ENCODE results near the gene MYH7B.

Gene MYH7B

GRCh38 chr20:34927736-34928135, 27.9 kb upstream of the MYH7B start:
- Histone ChIP-seq H3K9me3 (0 out of 2 replicates have a peak, but pooled peaks cover 3% of the 10 kb centered on the region), H3K4me3 (no peak overlapping the region), H3K4me1 (no peaks in the 10 kb centered on the region), H3K36me3 (replicated peaks) (peaks cover 76% of the 10 kb centered on the region), H3K27me3 (ENCODE audit: low read depth) (no peaks in the 10 kb centered on the region)
- DNase-seq (ENCODE audit: low spot score in 2 of 2) = no peak
- in situ Hi-C loops (cut with MboI; ENCODE audit: low sequenced_read_pairs) = no loop called here

- no peak for DNase-seq (ENCODE audit: low spot score in 2 of 2)
- in situ Hi-C loops (cut with MboI; ENCODE audit: low sequenced_read_pairs) = no loop called here
- no peaks in the 10 kb centered on the region for H3K4me1 ChIP-seq
- H3K9me3 ChIP-seq = 0 out of 2 replicates have a peak, but pooled peaks cover 3% of the 10 kb centered on the region
- H3K4me3 ChIP-seq = no peak overlapping the region
- no peaks in the 10 kb centered on the region for H3K27me3 ChIP-seq (ENCODE audit: low read depth)
- peaks cover 83% of the 10 kb centered on the region for H3K36me3 ChIP-seq (replicated peaks)
Observed at GRCh38 chr20:34928411-34928810, 27.3 kb upstream of the MYH7B start.

GRCh38 chr20:34931771-34932170, 23.9 kb upstream of the MYH7B start:
- Histone ChIP-seq H3K9me3 (no peaks in the 10 kb centered on the region), H3K4me1 (no peaks in the 10 kb centered on the region), H3K36me3 (replicated peaks) (peaks cover 91% of the 10 kb centered on the region), H3K4me3 (no peak overlapping the region), H3K27me3 (ENCODE audit: low read depth) (no peaks in the 10 kb centered on the region)
- no peak for DNase-seq (ENCODE audit: low spot score in 2 of 2)
- in situ Hi-C loops (cut with MboI; ENCODE audit: low sequenced_read_pairs) = no loop called here

GRCh38 chr20:34938466-34939163, 17.1 kb upstream of the MYH7B start:
- Histone ChIP-seq H3K27me3 (ENCODE audit: low read depth) (no peaks in the 10 kb centered on the region), H3K36me3 (replicated peaks) (peaks cover 66% of the 10 kb centered on the region), H3K4me1 (no peaks in the 10 kb centered on the region), H3K9me3 (no peaks in the 10 kb centered on the region), H3K4me3 (no peak overlapping the region)
- in situ Hi-C loops (cut with MboI; ENCODE audit: low sequenced_read_pairs) = no loop called here
- DNase-seq (ENCODE audit: low spot score in 2 of 2) = no peak

GRCh38 chr20:34940081-34940481, 15.6 kb upstream of the MYH7B start:
- Histone ChIP-seq H3K9me3 (no peaks in the 10 kb centered on the region), H3K27me3 (ENCODE audit: low read depth) (no peaks in the 10 kb centered on the region), H3K4me1 (no peaks in the 10 kb centered on the region), H3K36me3 (replicated peaks) (peaks cover 63% of the 10 kb centered on the region), H3K4me3 (no peak overlapping the region)
- in situ Hi-C loops (cut with MboI; ENCODE audit: low sequenced_read_pairs) = no loop called here
- DNase-seq (ENCODE audit: low spot score in 2 of 2) = no peak

DNA sequence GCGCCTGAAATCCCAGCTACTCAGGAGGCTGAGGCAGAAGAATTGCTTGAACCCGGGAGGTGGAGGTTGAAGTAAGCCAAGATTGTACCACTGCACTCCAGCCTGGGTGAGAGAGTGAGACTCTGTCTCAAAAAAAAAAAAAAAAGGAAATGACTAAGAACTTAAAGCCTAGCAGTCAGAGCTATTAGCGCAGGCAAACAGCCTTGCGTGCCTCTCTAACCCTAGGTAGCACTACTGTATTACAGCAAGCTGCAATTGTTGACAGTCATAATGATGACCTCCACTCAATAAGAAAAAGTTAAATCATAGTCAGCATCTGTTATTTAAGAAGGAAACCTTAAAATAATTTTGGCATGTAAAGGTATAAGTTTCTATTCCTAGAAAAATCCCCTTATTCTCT, 14.4 kb upstream of the MYH7B start:
- H3K4me3 ChIP-seq = no peak overlapping the region
- H3K36me3 ChIP-seq (replicated peaks) = peaks cover 61% of the 10 kb centered on the region
- DNase-seq (ENCODE audit: low spot score in 2 of 2) = no peak
- no peaks in the 10 kb centered on the region for H3K27me3 ChIP-seq (ENCODE audit: low read depth)
- no peaks in the 10 kb centered on the region for H3K9me3 ChIP-seq
- in situ Hi-C loops (cut with MboI; ENCODE audit: low sequenced_read_pairs) = no loop called here
- H3K4me1 ChIP-seq = no peaks in the 10 kb centered on the region

GRCh38 chr20:34942301-34942700, 13.4 kb upstream of the MYH7B start:
- no peak for DNase-seq (ENCODE audit: low spot score in 2 of 2)
- H3K9me3 ChIP-seq = no peaks in the 10 kb centered on the region
- peaks cover 60% of the 10 kb centered on the region for H3K36me3 ChIP-seq (replicated peaks)
- H3K4me1 ChIP-seq = no peaks in the 10 kb centered on the region
- H3K27me3 ChIP-seq (ENCODE audit: low read depth) = no peaks in the 10 kb centered on the region
- in situ Hi-C loops (cut with MboI; ENCODE audit: low sequenced_read_pairs) = no loop called here
- no peak overlapping the region for H3K4me3 ChIP-seq

GRCh38 chr20:34943808-34944567, 11.7 kb upstream of the MYH7B start:
- Histone ChIP-seq H3K27me3 (ENCODE audit: low read depth) (no peaks in the 10 kb centered on the region), H3K36me3 (replicated peaks) (peaks cover 53% of the 10 kb centered on the region), H3K9me3 (no peaks in the 10 kb centered on the region), H3K4me3 (no peak overlapping the region), H3K4me1 (no peaks in the 10 kb centered on the region)
- in situ Hi-C loops (cut with MboI; ENCODE audit: low sequenced_read_pairs) = no loop called here
- DNase-seq (ENCODE audit: low spot score in 2 of 2) = no peak

DNA sequence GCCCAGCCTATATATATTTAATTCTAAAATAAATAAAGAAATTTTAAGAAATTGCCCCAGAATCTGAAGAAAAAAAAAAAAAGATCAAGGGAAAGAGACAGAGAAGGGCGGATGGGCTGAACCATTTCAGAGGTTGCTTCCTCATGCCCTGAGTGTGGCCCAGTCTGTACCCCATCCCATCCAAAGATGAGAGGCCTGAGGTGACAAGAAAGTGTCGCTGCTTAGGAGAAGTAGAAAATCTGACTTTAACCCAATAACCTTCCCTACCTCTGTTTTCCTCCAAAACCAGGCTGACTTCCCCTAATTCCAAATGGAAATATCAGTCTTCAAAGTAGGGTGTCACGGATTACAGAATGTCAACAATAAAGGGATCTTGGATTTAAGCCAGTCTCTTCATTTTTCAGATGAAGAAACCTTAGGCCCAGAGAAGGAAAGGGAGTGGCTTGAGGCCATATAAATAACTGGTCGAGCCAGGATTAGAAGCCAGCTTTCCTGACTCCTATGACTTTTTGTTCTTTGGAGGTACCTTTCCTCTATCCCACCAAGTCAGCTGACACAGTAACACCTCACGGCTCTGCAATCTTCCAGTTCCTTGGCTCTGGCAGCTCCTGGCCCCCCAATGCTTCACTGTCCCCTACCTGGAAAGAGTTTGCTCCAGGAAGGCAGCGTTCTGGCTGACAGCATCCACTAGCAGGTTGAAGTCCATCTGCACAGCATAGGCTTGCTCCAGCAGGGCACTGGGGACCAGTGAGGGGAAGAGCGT, 10.2 kb upstream of the MYH7B start:
- in situ Hi-C loops (cut with MboI; ENCODE audit: low sequenced_read_pairs) = no loop called here
- no peak for DNase-seq (ENCODE audit: low spot score in 2 of 2)
- Histone ChIP-seq H3K4me3 (no peak overlapping the region), H3K36me3 (replicated peaks) (peaks cover 48% of the 10 kb centered on the region), H3K4me1 (no peaks in the 10 kb centered on the region), H3K27me3 (ENCODE audit: low read depth) (no peaks in the 10 kb centered on the region), H3K9me3 (no peaks in the 10 kb centered on the region)

DNA sequence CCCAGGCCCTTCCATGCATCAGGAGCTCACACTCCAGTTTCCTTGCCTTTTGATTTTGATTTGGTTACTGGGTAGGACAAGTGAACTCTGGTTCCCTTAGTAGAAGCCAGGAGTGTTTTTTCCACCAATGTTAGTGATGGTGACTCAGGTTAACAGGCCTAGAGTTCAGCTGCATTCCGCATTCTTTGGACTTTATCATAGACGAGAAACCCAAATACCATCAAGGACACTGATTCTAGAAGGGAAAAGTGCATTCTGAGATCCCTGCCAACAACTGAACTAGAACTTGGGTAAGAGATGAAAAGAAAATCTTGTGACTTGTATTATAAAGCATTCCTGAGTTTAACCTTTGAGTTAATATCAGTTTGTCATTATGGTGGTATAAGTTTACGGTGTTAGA, 9.0 kb upstream of the MYH7B start:
- no peaks in the 10 kb centered on the region for H3K9me3 ChIP-seq
- no peaks in the 10 kb centered on the region for H3K4me1 ChIP-seq
- H3K36me3 ChIP-seq (replicated peaks) = peaks cover 47% of the 10 kb centered on the region
- no peak for DNase-seq (ENCODE audit: low spot score in 2 of 2)
- no peaks in the 10 kb centered on the region for H3K27me3 ChIP-seq (ENCODE audit: low read depth)
- in situ Hi-C loops (cut with MboI; ENCODE audit: low sequenced_read_pairs) = no loop called here
- H3K4me3 ChIP-seq = no peak overlapping the region

DNA sequence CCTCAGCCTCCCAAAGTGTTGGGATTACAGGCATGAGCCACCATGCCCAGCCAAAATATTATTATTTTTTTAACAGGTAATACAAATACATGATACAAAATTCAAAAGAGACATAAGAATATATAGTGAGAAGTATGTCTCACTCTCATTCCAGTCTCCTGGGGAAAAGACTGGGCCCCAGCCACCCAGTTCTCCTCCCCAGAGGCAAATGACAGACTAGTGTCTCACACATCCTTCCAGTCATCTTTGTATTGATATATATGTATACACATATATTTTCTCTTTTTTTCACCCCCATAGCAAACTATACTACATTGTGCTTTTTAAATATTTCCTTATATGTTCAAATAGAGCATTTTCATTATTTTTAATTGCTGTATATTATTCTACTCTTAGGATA, 8.3 kb upstream of the MYH7B start:
- in situ Hi-C loops (cut with MboI; ENCODE audit: low sequenced_read_pairs) = no loop called here
- H3K4me3 ChIP-seq = no peak overlapping the region
- no peaks in the 10 kb centered on the region for H3K4me1 ChIP-seq
- peaks cover 43% of the 10 kb centered on the region for H3K36me3 ChIP-seq (replicated peaks)
- no peaks in the 10 kb centered on the region for H3K27me3 ChIP-seq (ENCODE audit: low read depth)
- H3K9me3 ChIP-seq = no peaks in the 10 kb centered on the region
- no peak for DNase-seq (ENCODE audit: low spot score in 2 of 2)

DNA sequence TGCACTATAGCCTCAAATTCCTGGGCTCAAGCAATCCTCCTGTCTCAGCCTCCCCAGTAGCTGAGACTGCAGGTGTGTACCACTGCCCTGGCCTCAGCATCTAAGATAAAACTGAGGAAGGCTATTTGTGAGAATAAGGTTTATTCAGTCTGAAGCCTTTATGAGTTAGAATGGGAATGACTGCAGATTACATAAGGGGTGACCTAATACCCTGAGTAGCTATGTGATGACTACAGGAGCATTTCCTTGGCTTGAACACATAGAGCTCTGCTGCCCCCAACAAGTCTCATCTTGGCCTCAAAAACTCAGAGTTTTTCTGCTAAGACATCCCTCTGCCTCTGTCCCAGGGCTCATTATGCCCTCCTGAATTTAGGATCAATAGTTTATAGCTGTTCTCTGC, 7.6 kb upstream of the MYH7B start:
- DNase-seq (ENCODE audit: low spot score in 2 of 2) = no peak
- peaks cover 6% of the 10 kb centered on the region; the same call in 1 of the 2 replicates for H3K4me1 ChIP-seq
- no peaks in the 10 kb centered on the region for H3K9me3 ChIP-seq
- H3K27me3 ChIP-seq (ENCODE audit: low read depth) = no peaks in the 10 kb centered on the region
- H3K4me3 ChIP-seq = no peak overlapping the region
- peaks cover 37% of the 10 kb centered on the region for H3K36me3 ChIP-seq (replicated peaks)
- in situ Hi-C loops (cut with MboI; ENCODE audit: low sequenced_read_pairs) = no loop called here

DNA sequence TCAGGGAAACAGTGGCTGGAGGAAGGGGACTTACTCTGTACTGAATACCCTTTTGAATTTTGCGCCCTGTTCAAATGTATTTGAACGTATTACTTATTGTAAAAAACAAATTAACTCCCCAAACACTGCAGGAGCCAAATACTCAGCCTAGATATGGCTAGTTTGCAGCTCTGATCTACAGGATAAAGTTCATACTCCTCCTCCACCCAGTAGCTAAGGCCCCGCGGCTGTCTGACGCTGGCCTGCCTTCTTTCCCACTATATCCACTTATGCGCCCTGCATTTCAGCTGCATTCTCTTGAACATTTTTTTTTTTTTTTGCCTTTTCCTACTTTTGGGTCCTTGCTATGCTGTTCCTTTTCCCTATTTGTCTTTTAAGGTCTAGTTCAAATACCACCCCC, 6.5 kb upstream of the MYH7B start:
- H3K27me3 ChIP-seq (ENCODE audit: low read depth) = no peaks in the 10 kb centered on the region
- peaks cover 35% of the 10 kb centered on the region for H3K36me3 ChIP-seq (replicated peaks)
- no peak for DNase-seq (ENCODE audit: low spot score in 2 of 2)
- in situ Hi-C loops (cut with MboI; ENCODE audit: low sequenced_read_pairs) = no loop called here
- peaks cover 9% of the 10 kb centered on the region; the same call in 1 of the 2 replicates for H3K4me1 ChIP-seq
- no peak overlapping the region for H3K4me3 ChIP-seq
- no peaks in the 10 kb centered on the region for H3K9me3 ChIP-seq

GRCh38 chr20:34951252-34951651, 4.4 kb upstream of the MYH7B start:
- no peaks in the 10 kb centered on the region for H3K27me3 ChIP-seq (ENCODE audit: low read depth)

More at GRCh38 chr20:34951252-34951651, 4.4 kb upstream of the MYH7B start:
- Histone ChIP-seq H3K9me3 (no peaks in the 10 kb centered on the region), H3K36me3 (replicated peaks) (peaks cover 19% of the 10 kb centered on the region), H3K4me3 (no peak overlapping the region), H3K4me1 (peaks cover 20% of the 10 kb centered on the region)
- in situ Hi-C loops (cut with MboI; ENCODE audit: low sequenced_read_pairs) = no loop called here
- no peak for DNase-seq (ENCODE audit: low spot score in 2 of 2)
